ENCODE measurements around the gene PCSK6.

The PCSK6 gene

GRCh38 chr15:101329867-101330380 lies 159.6 kb downstream of the PCSK6 start:
- no peak overlapping the region for H3K4me3 ChIP-seq (ENCODE audit: low read depth, low read length)
- ChIA-PET POLR2A (no interaction called here), CTCF (no interaction called here)
- no peak for TF ChIP-seq CTCF (IDR thresholded peaks at IDR 0.05; ENCODE audit: insufficient read depth, low read length, missing control alignments)
- DNase-seq (ENCODE audit: low read depth, low spot score) = no peak

- no peak for TF ChIP-seq CTCF (IDR thresholded peaks at IDR 0.05; ENCODE audit: insufficient read depth, low read length, missing control alignments)
- ChIA-PET CTCF (no interaction called here), POLR2A (no interaction called here)
- H3K4me3 ChIP-seq (ENCODE audit: low read depth, low read length) = no peak overlapping the region
- no peak for DNase-seq (ENCODE audit: low read depth, low spot score)
These were observed 160.1 kb downstream of the PCSK6 start for GRCh38 chr15:101329309-101329863.

GRCh38 chr15:101328001-101328400 lies 161.5 kb downstream of the PCSK6 start:
- no peak for TF ChIP-seq CTCF (IDR thresholded peaks at IDR 0.05; ENCODE audit: insufficient read depth, low read length, missing control alignments)
- ChIA-PET CTCF (no interaction called here), POLR2A (no interaction called here)
- no peak for DNase-seq (ENCODE audit: low read depth, low spot score)
- no peak overlapping the region for H3K4me3 ChIP-seq (ENCODE audit: low read depth, low read length)

- no peak for TF ChIP-seq CTCF (IDR thresholded peaks at IDR 0.05; ENCODE audit: insufficient read depth, low read length, missing control alignments)
- no peak for DNase-seq (ENCODE audit: low read depth, low spot score)
- CTCF ChIA-PET = interaction anchor here (0.9 kb wide), 1 partner anchor 68 kb away, joined by 3 read pairs; no protein-coding TSS in a partner anchor
- no peak overlapping the region for H3K4me3 ChIP-seq (ENCODE audit: low read depth, low read length)
- POLR2A ChIA-PET = no interaction called here
These were observed 162.3 kb downstream of the PCSK6 start for GRCh38 chr15:101327147-101327740.

GRCh38 chr15:101326462-101327146 lies 162.9 kb downstream of the PCSK6 start:
- no peak for DNase-seq (ENCODE audit: low read depth, low spot score)
- ChIA-PET POLR2A (no interaction called here), CTCF (interaction anchor here (0.9 to 1.6 kb wide), 2 partner anchors 69 to 315 kb away, joined by 3 to 4 read pairs; no protein-coding TSS in a partner anchor)
- no peak overlapping the region for H3K4me3 ChIP-seq (ENCODE audit: low read depth, low read length)
- no peak for TF ChIP-seq CTCF (IDR thresholded peaks at IDR 0.05; ENCODE audit: insufficient read depth, low read length, missing control alignments)

- H3K4me3 ChIP-seq (ENCODE audit: low read depth, low read length) = no peak overlapping the region
- ChIA-PET POLR2A (no interaction called here), CTCF (interaction anchor here (1.6 kb wide), 1 partner anchor 316 kb away, joined by 4 read pairs; no protein-coding TSS in a partner anchor)
- no peak for DNase-seq (ENCODE audit: low read depth, low spot score)
- no peak for TF ChIP-seq CTCF (IDR thresholded peaks at IDR 0.05; ENCODE audit: insufficient read depth, low read length, missing control alignments)
These were observed 163.5 kb downstream of the PCSK6 start for GRCh38 chr15:101326026-101326315.

Measured in AG04449 (cell line).